DLD1 (cell line): ENCODE measurements around the gene SHISA8.

ENCODE experiments used
- in situ Hi-C: cut with HindIII; loops from 2 replicates; pipeline ENCODE4 v1.10.0; 2017; ENCODE audit warnings: low sequenced_read_pairs

Gene SHISA8

GRCh38 chr22:41915786-41916493, 1.1 kb upstream of the SHISA8 start:
- in situ Hi-C loops, result no loop called here

GRCh38 chr22:41914611-41915034, 251 bp downstream of the SHISA8 start:
- in situ Hi-C loops, result no loop called here

- in situ Hi-C loops, result no loop called here
Observed at GRCh38 chr22:41913842-41914534, 886 bp downstream of the SHISA8 start.

- in situ Hi-C loops, result no loop called here
Observed at GRCh38 chr22:41913040-41913719, 1.7 kb downstream of the SHISA8 start.

GRCh38 chr22:41912338-41913039, 2.4 kb downstream of the SHISA8 start:
- in situ Hi-C loops, result no loop called here

GRCh38 chr22:41911001-41911611, 3.8 kb downstream of the SHISA8 start:
- in situ Hi-C loops, result no loop called here

GRCh38 chr22:41910050-41911000, 4.5 kb downstream of the SHISA8 start:
- in situ Hi-C loops, result no loop called here

- in situ Hi-C loops, result no loop called here
Observed at GRCh38 chr22:41909310-41910049, 5.4 kb downstream of the SHISA8 start.

GRCh38 chr22:41908411-41909309, 6.2 kb downstream of the SHISA8 start:
- in situ Hi-C loops, result no loop called here

GRCh38 chr22:41907436-41908401, 7.2 kb downstream of the SHISA8 start:
- in situ Hi-C loops, result no loop called here

GRCh38 chr22:41906822-41907221, 8.1 kb downstream of the SHISA8 start:
- in situ Hi-C loops, result no loop called here

- in situ Hi-C loops, result no loop called here
Observed at GRCh38 chr22:41905411-41906202, 9.3 kb downstream of the SHISA8 start.

- in situ Hi-C loops, result no loop called here
Observed at GRCh38 chr22:41904450-41905410, 10.1 kb downstream of the SHISA8 start.

- in situ Hi-C loops, result no loop called here
Observed at GRCh38 chr22:41902932-41903421, 11.9 kb downstream of the SHISA8 start.

- in situ Hi-C loops, result no loop called here
Observed at GRCh38 chr22:41902016-41902415, 12.9 kb downstream of the SHISA8 start.
